Stimulated activated effector memory CD8-positive, alpha-beta T cell treated with anti-CD3 and anti-CD28 coated beads, Interleukin-12 subunit alpha, Interleukin-12 subunit beta, amount 100 ng/mL, for 72 hours (primary cell): ENCODE measurements around the gene C9orf153.
A peak's percentile ranks its signal among the peaks of the same experiment; 100 is the strongest.

Source experiments
- ATAC-seq: fragments of 150-1000 bp; cut with Tn5 transposase; 2 replicates; pipeline ENCODE4 v1.10.0; 2021
- DNase-seq, 2 donors: peaks; one replicate each; pipeline ENCODE4 v3.0.0; 2021 to 2022; ENCODE audit warnings: low spot score in 2 of 2
- H3K27ac Mint-ChIP-seq: one replicate; pipeline ENCODE4 v1.8.0; 2022; ENCODE audit warnings: mild to moderate bottlenecking, mixed read lengths
- H3K36me3 Mint-ChIP-seq: one replicate; pipeline ENCODE4 v1.8.0; 2022; ENCODE audit warnings: mild to moderate bottlenecking, mixed read lengths
- H3K4me1 Mint-ChIP-seq: one replicate; pipeline ENCODE4 v1.8.0; 2022; ENCODE audit warnings: mixed read lengths
- H3K4me3 Mint-ChIP-seq: one replicate; pipeline ENCODE4 v1.8.0; 2022; ENCODE audit warnings: mild to moderate bottlenecking, mixed read lengths
- H3K9me3 Mint-ChIP-seq: one replicate; pipeline ENCODE4 v1.8.0; 2022; ENCODE audit warnings: mixed read lengths

Gene C9orf153

GRCh38 chr9:86280580-86280979, 21.1 kb upstream of the C9orf153 start:
- Mint-ChIP-seq H3K4me1 (peaks cover 30% of the 10 kb centered on the region), H3K9me3 (no peaks in the 10 kb centered on the region), H3K4me3 (peak overlapping the region; percentile 87), H3K27ac (peak overlapping the region; percentile 1), H3K36me3 (peaks cover 54% of the 10 kb centered on the region)
- ATAC-seq (no peak), DNase-seq (no peak)

GRCh38 chr9:86279839-86280238, 20.4 kb upstream of the C9orf153 start:
- peaks cover 34% of the 10 kb centered on the region for H3K4me1 Mint-ChIP-seq
- peak overlapping the region; percentile 1 for H3K27ac Mint-ChIP-seq

GRCh38 chr9:86277072-86277471, 17.6 kb upstream of the C9orf153 start:
- Mint-ChIP-seq H3K4me1 (peaks cover 25% of the 10 kb centered on the region), H3K4me3 (no peak overlapping the region), H3K36me3 (peaks cover 57% of the 10 kb centered on the region), H3K27ac (no peak overlapping the region), H3K9me3 (no peaks in the 10 kb centered on the region)
- ATAC-seq (no peak), DNase-seq (no peak)

More at GRCh38 chr9:86279839-86280238, 20.4 kb upstream of the C9orf153 start:
- H3K4me3 Mint-ChIP-seq = peak overlapping the region; percentile 87
- no peaks in the 10 kb centered on the region for H3K9me3 Mint-ChIP-seq
- no peak for DNase-seq
- ATAC-seq = no peak
- H3K36me3 Mint-ChIP-seq = peaks cover 50% of the 10 kb centered on the region

- no peak for ATAC-seq
- Mint-ChIP-seq H3K9me3 (no peaks in the 10 kb centered on the region), H3K27ac (no peak overlapping the region), H3K4me1 (peaks cover 25% of the 10 kb centered on the region), H3K36me3 (peaks cover 67% of the 10 kb centered on the region), H3K4me3 (no peak overlapping the region)
- no peak for DNase-seq
These were observed 16.5 kb upstream of the C9orf153 start for GRCh38 chr9:86275962-86276361.

GRCh38 chr9:86274821-86275643, 15.6 kb upstream of the C9orf153 start:
- DNase-seq = no peak
- H3K9me3 Mint-ChIP-seq = no peaks in the 10 kb centered on the region
- no peak overlapping the region for H3K27ac Mint-ChIP-seq
- H3K4me1 Mint-ChIP-seq = peaks cover 23% of the 10 kb centered on the region
- no peak for ATAC-seq
- H3K36me3 Mint-ChIP-seq = peaks cover 61% of the 10 kb centered on the region
- H3K4me3 Mint-ChIP-seq = no peak overlapping the region

- H3K36me3 Mint-ChIP-seq = peaks cover 64% of the 10 kb centered on the region
- no peak for ATAC-seq
- H3K4me1 Mint-ChIP-seq = peaks cover 10% of the 10 kb centered on the region
These were observed 12.8 kb upstream of the C9orf153 start for GRCh38 chr9:86272221-86272620.

GRCh38 chr9:86263876-86264275, 4.4 kb upstream of the C9orf153 start:
- no peak overlapping the region for H3K4me3 Mint-ChIP-seq
- H3K4me1 Mint-ChIP-seq = no peaks in the 10 kb centered on the region
- DNase-seq (no peak), ATAC-seq (no peak)
- H3K27ac Mint-ChIP-seq = peak overlapping the region; percentile 43
- H3K36me3 Mint-ChIP-seq = peaks cover 50% of the 10 kb centered on the region
- no peaks in the 10 kb centered on the region for H3K9me3 Mint-ChIP-seq

More at GRCh38 chr9:86272221-86272620, 12.8 kb upstream of the C9orf153 start:
- H3K4me3 Mint-ChIP-seq = no peak overlapping the region
- H3K27ac Mint-ChIP-seq = no peak overlapping the region
- no peaks in the 10 kb centered on the region for H3K9me3 Mint-ChIP-seq
- DNase-seq = no peak

- Mint-ChIP-seq H3K27ac (no peak overlapping the region), H3K4me1 (no peaks in the 10 kb centered on the region), H3K4me3 (no peak overlapping the region), H3K9me3 (no peaks in the 10 kb centered on the region), H3K36me3 (peaks cover 37% of the 10 kb centered on the region)
- ATAC-seq = no peak
- DNase-seq = no peak
These were observed 3.0 kb upstream of the C9orf153 start for GRCh38 chr9:86262492-86262891.

GRCh38 chr9:86257391-86257790, 2.1 kb downstream of the C9orf153 start:
- Mint-ChIP-seq H3K27ac (no peak overlapping the region), H3K4me3 (no peak overlapping the region)
- no peak for ATAC-seq

GRCh38 chr9:86256653-86257052, 2.8 kb downstream of the C9orf153 start:
- Mint-ChIP-seq H3K27ac (no peak overlapping the region), H3K36me3 (no peaks in the 10 kb centered on the region), H3K9me3 (peaks cover 3% of the 10 kb centered on the region), H3K4me3 (no peak overlapping the region), H3K4me1 (no peaks in the 10 kb centered on the region)
- no peak for ATAC-seq
- DNase-seq = no peak

More at GRCh38 chr9:86257391-86257790, 2.1 kb downstream of the C9orf153 start:
- H3K9me3 Mint-ChIP-seq = peaks cover 3% of the 10 kb centered on the region
- H3K36me3 Mint-ChIP-seq = no peaks in the 10 kb centered on the region
- H3K4me1 Mint-ChIP-seq = no peaks in the 10 kb centered on the region
- no peak for DNase-seq

GRCh38 chr9:86253577-86253976, 5.9 kb downstream of the C9orf153 start:
- no peaks in the 10 kb centered on the region for H3K4me1 Mint-ChIP-seq
- DNase-seq (no peak), ATAC-seq (no peak)
- no peak overlapping the region for H3K4me3 Mint-ChIP-seq
- no peak overlapping the region for H3K27ac Mint-ChIP-seq
- H3K36me3 Mint-ChIP-seq = no peaks in the 10 kb centered on the region
- peaks cover 3% of the 10 kb centered on the region for H3K9me3 Mint-ChIP-seq

GRCh38 chr9:86252870-86253269, 6.6 kb downstream of the C9orf153 start:
- Mint-ChIP-seq H3K4me1 (no peaks in the 10 kb centered on the region), H3K36me3 (no peaks in the 10 kb centered on the region), H3K27ac (no peak overlapping the region), H3K4me3 (no peak overlapping the region), H3K9me3 (peaks cover 3% of the 10 kb centered on the region)
- DNase-seq (no peak), ATAC-seq (no peak)

- no peak for DNase-seq
- H3K4me3 Mint-ChIP-seq = no peak overlapping the region
- ATAC-seq = no peak
These were observed 9.3 kb downstream of the C9orf153 start for GRCh38 chr9:86250123-86250522.

GRCh38 chr9:86248746-86249145, 10.7 kb downstream of the C9orf153 start:
- peaks cover 3% of the 10 kb centered on the region for H3K9me3 Mint-ChIP-seq
- H3K36me3 Mint-ChIP-seq = no peaks in the 10 kb centered on the region
- no peaks in the 10 kb centered on the region for H3K4me1 Mint-ChIP-seq
- no peak for DNase-seq
- no peak for ATAC-seq
- H3K4me3 Mint-ChIP-seq = no peak overlapping the region
- no peak overlapping the region for H3K27ac Mint-ChIP-seq

More at GRCh38 chr9:86250123-86250522, 9.3 kb downstream of the C9orf153 start:
- H3K4me1 Mint-ChIP-seq = no peaks in the 10 kb centered on the region
- peaks cover 3% of the 10 kb centered on the region for H3K9me3 Mint-ChIP-seq
- no peaks in the 10 kb centered on the region for H3K36me3 Mint-ChIP-seq
- no peak overlapping the region for H3K27ac Mint-ChIP-seq

- Mint-ChIP-seq H3K4me1 (no peaks in the 10 kb centered on the region), H3K9me3 (no peaks in the 10 kb centered on the region)
These were observed 12.7 kb downstream of the C9orf153 start for GRCh38 chr9:86246752-86247161.

GRCh38 chr9:86242071-86242470, 17.4 kb downstream of the C9orf153 start:
- Mint-ChIP-seq H3K9me3 (no peaks in the 10 kb centered on the region), H3K27ac (no peak overlapping the region), H3K4me1 (no peaks in the 10 kb centered on the region), H3K4me3 (no peak overlapping the region), H3K36me3 (no peaks in the 10 kb centered on the region)
- ATAC-seq (no peak), DNase-seq (no peak)

More at GRCh38 chr9:86246752-86247161, 12.7 kb downstream of the C9orf153 start:
- DNase-seq (no peak), ATAC-seq (no peak)
- Mint-ChIP-seq H3K4me3 (no peak overlapping the region), H3K36me3 (no peaks in the 10 kb centered on the region), H3K27ac (no peak overlapping the region)
